NB4 (cell line): ENCODE data around the gene TDRD15.

Experiments
- MAX ChIP-seq: IDR thresholded peaks from 2 replicates; pipeline ENCODE4 v1.6.1; 2011; ENCODE audit warnings: low read depth, low read length
- MYC ChIP-seq: IDR thresholded peaks from 2 replicates; pipeline ENCODE4 v1.6.1; 2011; ENCODE audit warnings: low read depth, low read length
- TF ChIP-seq, protein P1 (sequence below): IDR thresholded peaks from one replicate; pipeline ENCODE4 v1.5.1; 2012; ENCODE audit warnings: low read depth, low read length

DNA sequence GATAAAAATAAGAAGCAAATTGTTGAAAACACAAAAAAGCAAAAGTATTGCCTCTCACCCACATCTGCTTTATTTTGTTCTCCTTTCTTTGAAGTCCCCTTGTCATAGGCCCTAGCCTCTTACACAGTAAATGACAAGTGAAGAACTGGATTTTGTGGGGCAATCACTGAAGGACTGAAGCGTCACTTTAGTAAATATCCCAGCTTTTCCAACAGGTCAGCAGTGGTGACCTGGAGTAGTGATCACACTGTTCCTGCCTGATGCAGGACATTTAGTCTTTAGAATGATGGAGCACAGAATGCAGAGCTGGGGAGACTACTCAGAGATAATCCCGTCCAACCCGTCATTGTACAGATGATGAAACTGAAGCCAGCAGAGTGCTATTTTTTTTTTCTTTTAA is 28.1 kb upstream of the TDRD15 start:
- TF ChIP-seq, protein P1, sequence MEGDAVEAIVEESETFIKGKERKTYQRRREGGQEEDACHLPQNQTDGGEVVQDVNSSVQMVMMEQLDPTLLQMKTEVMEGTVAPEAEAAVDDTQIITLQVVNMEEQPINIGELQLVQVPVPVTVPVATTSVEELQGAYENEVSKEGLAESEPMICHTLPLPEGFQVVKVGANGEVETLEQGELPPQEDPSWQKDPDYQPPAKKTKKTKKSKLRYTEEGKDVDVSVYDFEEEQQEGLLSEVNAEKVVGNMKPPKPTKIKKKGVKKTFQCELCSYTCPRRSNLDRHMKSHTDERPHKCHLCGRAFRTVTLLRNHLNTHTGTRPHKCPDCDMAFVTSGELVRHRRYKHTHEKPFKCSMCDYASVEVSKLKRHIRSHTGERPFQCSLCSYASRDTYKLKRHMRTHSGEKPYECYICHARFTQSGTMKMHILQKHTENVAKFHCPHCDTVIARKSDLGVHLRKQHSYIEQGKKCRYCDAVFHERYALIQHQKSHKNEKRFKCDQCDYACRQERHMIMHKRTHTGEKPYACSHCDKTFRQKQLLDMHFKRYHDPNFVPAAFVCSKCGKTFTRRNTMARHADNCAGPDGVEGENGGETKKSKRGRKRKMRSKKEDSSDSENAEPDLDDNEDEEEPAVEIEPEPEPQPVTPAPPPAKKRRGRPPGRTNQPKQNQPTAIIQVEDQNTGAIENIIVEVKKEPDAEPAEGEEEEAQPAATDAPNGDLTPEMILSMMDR = no peak
- TF ChIP-seq MAX (no peak), MYC (no peak)
